ENCODE data around the gene GIT1. TPM values are rescaled to one million over a fixed set of nuclear protein-coding genes. Genes with fewer than 3 reads are reported as not detected.

The GIT1 gene
- 10 to 100 TPM; 35.5 to 37.5 TPM for total RNA-seq

- DNase-seq = peak; percentile 84
- intact Hi-C loops (cut with micrococcal nuclease) = loop anchor here (1.0 to 5.0 kb wide), 4 partner anchors 28 to 442 kb away; partner anchors contain the start of genes NUFIP2 and TAOK1
- Mint-ChIP-seq H3K27me3 (ENCODE audit: low read depth) (no peaks in the 10 kb centered on the region), H3K27ac (peak within 1 kb of the TSS; percentile 88), H3K9me3 (no peaks in the 10 kb centered on the region), H3K4me1 (ENCODE audit: low read depth) (peaks cover 70% of the 10 kb centered on the region), H3K4me3 (peak within 1 kb of the TSS; percentile 93), H3K36me3 (ENCODE audit: low read depth) (peaks cover 2% of the 10 kb centered on the region)
- CTCF ChIA-PET = interaction anchor here (1.0 to 4.5 kb wide), 2 partner anchors 11 to 22 kb away, joined by 6 to 56 read pairs; partner anchors contain the start of gene TP53I13
Observed at GRCh38 chr17:29589524-29590410, at the start of gene GIT1. Gene GIT1 (minus strand): TSS chr17:29589648. CDS start chr17:29589378, 270 bp downstream.

GRCh38 chr17:29633886-29634285 lies 44.4 kb upstream of the GIT1 start:
- CTCF ChIA-PET = interaction anchor here (1.4 kb wide), 1 partner anchor 9 kb away, joined by 5 read pairs; no protein-coding TSS in a partner anchor
- no peak overlapping the region for H3K4me3 Mint-ChIP-seq
- intact Hi-C loops (cut with micrococcal nuclease) = no loop called here
- no peaks in the 10 kb centered on the region for H3K27me3 Mint-ChIP-seq (ENCODE audit: low read depth)
- H3K36me3 Mint-ChIP-seq (ENCODE audit: low read depth) = peaks cover 28% of the 10 kb centered on the region
- no peaks in the 10 kb centered on the region for H3K9me3 Mint-ChIP-seq
- peaks cover 17% of the 10 kb centered on the region for H3K4me1 Mint-ChIP-seq (ENCODE audit: low read depth)
- no peak for DNase-seq
- H3K27ac Mint-ChIP-seq = no peak overlapping the region

GRCh38 chr17:29630630-29631193 lies 41.3 kb upstream of the GIT1 start:
- H3K4me1 Mint-ChIP-seq (ENCODE audit: low read depth) = peaks cover 41% of the 10 kb centered on the region
- H3K4me3 Mint-ChIP-seq = no peak overlapping the region
- H3K36me3 Mint-ChIP-seq (ENCODE audit: low read depth) = peaks cover 21% of the 10 kb centered on the region
- no peak for DNase-seq
- intact Hi-C loops (cut with micrococcal nuclease) = no loop called here
- no peaks in the 10 kb centered on the region for H3K9me3 Mint-ChIP-seq
- CTCF ChIA-PET = interaction anchor here (0.8 kb wide), 1 partner anchor 9 kb away, joined by 3 read pairs; no protein-coding TSS in a partner anchor
- H3K27ac Mint-ChIP-seq = peak overlapping the region; percentile 55
- H3K27me3 Mint-ChIP-seq (ENCODE audit: low read depth) = no peaks in the 10 kb centered on the region

GRCh38 chr17:29629839-29630238 lies 40.4 kb upstream of the GIT1 start:
- CTCF ChIA-PET = interaction anchor here (0.8 to 3.4 kb wide), 4 partner anchors 9 to 149 kb away, joined by 3 to 15 read pairs (median 4); no protein-coding TSS in a partner anchor
- no peak for DNase-seq
- intact Hi-C loops (cut with micrococcal nuclease) = no loop called here
- no peaks in the 10 kb centered on the region for H3K27me3 Mint-ChIP-seq (ENCODE audit: low read depth)
- H3K36me3 Mint-ChIP-seq (ENCODE audit: low read depth) = peaks cover 16% of the 10 kb centered on the region
- H3K4me3 Mint-ChIP-seq = no peak overlapping the region
- no peaks in the 10 kb centered on the region for H3K9me3 Mint-ChIP-seq
- H3K4me1 Mint-ChIP-seq (ENCODE audit: low read depth) = peaks cover 49% of the 10 kb centered on the region
- peak overlapping the region; percentile 68 for H3K27ac Mint-ChIP-seq

- Mint-ChIP-seq H3K36me3 (ENCODE audit: low read depth) (peaks cover 14% of the 10 kb centered on the region), H3K4me1 (ENCODE audit: low read depth) (peaks cover 61% of the 10 kb centered on the region)
Observed at GRCh38 chr17:29628644-29629043, 39.2 kb upstream of the GIT1 start.

GRCh38 chr17:29627951-29628350 lies 38.5 kb upstream of the GIT1 start:
- intact Hi-C loops (cut with micrococcal nuclease) = no loop called here
- H3K27ac Mint-ChIP-seq = peak overlapping the region; percentile 61

More at GRCh38 chr17:29628644-29629043, 39.2 kb upstream of the GIT1 start:
- no peak for DNase-seq
- H3K9me3 Mint-ChIP-seq = no peaks in the 10 kb centered on the region
- H3K27me3 Mint-ChIP-seq (ENCODE audit: low read depth) = no peaks in the 10 kb centered on the region
- intact Hi-C loops (cut with micrococcal nuclease) = no loop called here
- H3K4me3 Mint-ChIP-seq = no peak overlapping the region
- CTCF ChIA-PET = interaction anchor here (0.9 to 3.4 kb wide), 4 partner anchors 11 to 151 kb away, joined by 3 to 15 read pairs (median 4); no protein-coding TSS in a partner anchor
- peak overlapping the region; percentile 41 for H3K27ac Mint-ChIP-seq

GRCh38 chr17:29625037-29625750 lies 35.7 kb upstream of the GIT1 start:
- CTCF ChIA-PET = interaction anchor here (0.6 to 3.6 kb wide), 10 partner anchors 8 to 502 kb away, joined by 3 to 16 read pairs (median 4); no protein-coding TSS in a partner anchor
- H3K4me3 Mint-ChIP-seq = no peak overlapping the region
- H3K9me3 Mint-ChIP-seq = no peaks in the 10 kb centered on the region
- intact Hi-C loops (cut with micrococcal nuclease) = no loop called here
- H3K27me3 Mint-ChIP-seq (ENCODE audit: low read depth) = no peaks in the 10 kb centered on the region
- H3K36me3 Mint-ChIP-seq (ENCODE audit: low read depth) = peaks cover 7% of the 10 kb centered on the region
- H3K4me1 Mint-ChIP-seq (ENCODE audit: low read depth) = peaks cover 78% of the 10 kb centered on the region
- DNase-seq = peak; percentile 60
- peak overlapping the region; percentile 96 for H3K27ac Mint-ChIP-seq

More at GRCh38 chr17:29627951-29628350, 38.5 kb upstream of the GIT1 start:
- Mint-ChIP-seq H3K36me3 (ENCODE audit: low read depth) (peaks cover 14% of the 10 kb centered on the region), H3K27me3 (ENCODE audit: low read depth) (no peaks in the 10 kb centered on the region), H3K4me1 (ENCODE audit: low read depth) (peaks cover 68% of the 10 kb centered on the region), H3K9me3 (no peaks in the 10 kb centered on the region), H3K4me3 (no peak overlapping the region)
- CTCF ChIA-PET = interaction anchor here (0.9 to 3.4 kb wide), 5 partner anchors 9 to 151 kb away, joined by 3 to 15 read pairs (median 3); no protein-coding TSS in a partner anchor
- DNase-seq = no peak

GRCh38 chr17:29624586-29624985 lies 35.1 kb upstream of the GIT1 start:
- Mint-ChIP-seq H3K27me3 (ENCODE audit: low read depth) (no peaks in the 10 kb centered on the region), H3K4me1 (ENCODE audit: low read depth) (peaks cover 72% of the 10 kb centered on the region), H3K4me3 (no peak overlapping the region), H3K9me3 (no peaks in the 10 kb centered on the region), H3K36me3 (ENCODE audit: low read depth) (peaks cover 8% of the 10 kb centered on the region), H3K27ac (peak overlapping the region; percentile 96)
- intact Hi-C loops (cut with micrococcal nuclease) = loop anchor here (1.0 kb wide), 6 partner anchors 9 to 137 kb away; no protein-coding TSS in a partner anchor
- DNase-seq = peak; percentile 67
- CTCF ChIA-PET = interaction anchor here (0.5 to 3.6 kb wide), 11 partner anchors 8 to 502 kb away, joined by 3 to 16 read pairs (median 4); no protein-coding TSS in a partner anchor

GRCh38 chr17:29623283-29623647 lies 33.8 kb upstream of the GIT1 start:
- DNase-seq = no peak
- Mint-ChIP-seq H3K9me3 (no peaks in the 10 kb centered on the region), H3K27me3 (ENCODE audit: low read depth) (no peaks in the 10 kb centered on the region), H3K27ac (peak overlapping the region; percentile 96), H3K4me1 (ENCODE audit: low read depth) (peaks cover 62% of the 10 kb centered on the region), H3K4me3 (peak overlapping the region; percentile 79), H3K36me3 (ENCODE audit: low read depth) (peaks cover 8% of the 10 kb centered on the region)
- intact Hi-C loops (cut with micrococcal nuclease) = no loop called here
- CTCF ChIA-PET = interaction anchor here (0.6 to 3.6 kb wide), 6 partner anchors 10 to 253 kb away, joined by 3 to 16 read pairs (median 4); no protein-coding TSS in a partner anchor

GRCh38 chr17:29622337-29623282 lies 33.2 kb upstream of the GIT1 start, which contains the start of gene CORO6:
Gene CORO6 (minus strand): TSS chr17:29622912. CDS start chr17:29621421, 1,491 bp downstream.
- Mint-ChIP-seq H3K9me3 (no peaks in the 10 kb centered on the region), H3K27me3 (ENCODE audit: low read depth) (no peaks in the 10 kb centered on the region), H3K4me1 (ENCODE audit: low read depth) (peaks cover 57% of the 10 kb centered on the region), H3K27ac (peak within 1 kb of the TSS; percentile 96), H3K36me3 (ENCODE audit: low read depth) (peaks cover 8% of the 10 kb centered on the region), H3K4me3 (peak within 1 kb of the TSS; percentile 79)
- intact Hi-C loops (cut with micrococcal nuclease) = no loop called here
- peak; percentile 75 for DNase-seq
- CTCF ChIA-PET = interaction anchor here (0.6 to 3.6 kb wide), 8 partner anchors 9 to 308 kb away, joined by 3 to 16 read pairs (median 4); no protein-coding TSS in a partner anchor
